BLaER1 treated with 17β-estradiol and CSF1 and Interleukin-3, amounts not matched to agents 10 nM and 100 nM (cell line): Measurements from ENCODE around the gene MAGT1.
"Not testable (repeated sequence)": the region's sequence is repeated elsewhere in the genome, so short reads cannot be mapped to it uniquely, and the experiment has no call there.

Source experiments
- H3K27ac ChIP-seq, 11 experiments: shearing (Covaris generic); formaldehyde crosslinking; 2 replicates each; pipeline ENCODE4 v1.8.1; 2022
- H3K27me3 ChIP-seq, 11 experiments: shearing (Covaris generic); formaldehyde crosslinking; 2 replicates each; pipeline ENCODE4 v1.8.1; 2022
- H3K36me3 ChIP-seq, 11 experiments: shearing (Covaris generic); formaldehyde crosslinking; 2 replicates each; pipeline ENCODE4 v1.8.1; 2022
- H3K4me1 ChIP-seq, 10 experiments: shearing (Covaris generic); formaldehyde crosslinking; 2 replicates each; pipeline ENCODE4 v1.8.1; 2022
- H3K4me2 ChIP-seq, 11 experiments: shearing (Covaris generic); formaldehyde crosslinking; 2 replicates each; pipeline ENCODE4 v1.8.1; 2022
- H3K4me3 ChIP-seq, 10 experiments: shearing (Covaris generic); formaldehyde crosslinking; 2 replicates each; pipeline ENCODE4 v1.8.1; 2022
- H3K9ac ChIP-seq, 11 experiments: shearing (Covaris generic); formaldehyde crosslinking; 2 replicates each; pipeline ENCODE4 v1.8.1; 2022
- H3K9me3 ChIP-seq, 11 experiments: shearing (Covaris generic); formaldehyde crosslinking; replicated peaks in 1 of 11; 2 replicates each; pipeline ENCODE4 v1.8.1; 2022
- H4K20me1 ChIP-seq, 11 experiments: shearing (Covaris generic); formaldehyde crosslinking; 2 replicates each; pipeline ENCODE4 v1.8.1; 2022
- Cebpa-rat ChIP-seq, 11 experiments: shearing (Covaris generic); IDR thresholded peaks; 2 replicates each; pipeline ENCODE4 v1.8.1; 2022

The MAGT1 gene

GRCh38 chrX:77899081-77899828 lies 4.0 kb upstream of the MAGT1 start, which contains the start of gene COX7B:
Gene COX7B, plus strand, starts transcription at chrX:77899468. Its CDS starts 86 bp downstream, at chrX:77899554.
- TF ChIP-seq Cebpa-rat (IDR thresholded peaks at IDR 0.05): no peak
- peaks cover 3 to 46% (median 27%) of the 10 kb centered on the region in 11 experiments; a peak in 20 of 22 replicates for H3K27me3 ChIP-seq
- peak within 1 kb of the TSS; percentile 77 to 92 (median 89) for H3K9ac ChIP-seq
- peaks cover 0 to 29% (median 16%) of the 10 kb centered on the region in 11 experiments; a peak in 14 of 22 replicates for H4K20me1 ChIP-seq
- peaks cover 0 to 12% (median 7%) of the 10 kb centered on the region in 10 experiments; a peak in 6 of 20 replicates for H3K4me1 ChIP-seq
- H3K9me3 ChIP-seq: peaks cover 0 to 4% (median 0%) of the 10 kb centered on the region in 11 experiments; a peak in 4 of 22 replicates
- peak within 1 kb of the TSS; percentile 80 to 92 (median 88) for H3K27ac ChIP-seq
- peak within 1 kb of the TSS; percentile 64 to 81 (median 70) for H3K4me3 ChIP-seq
- peak within 1 kb of the TSS; percentile 32 to 79 (median 72); a peak in 20 of 22 replicates for H3K4me2 ChIP-seq
- peaks cover 0 to 34% (median 26%) of the 10 kb centered on the region in 11 experiments; a peak in 18 of 22 replicates for H3K36me3 ChIP-seq

- H3K27ac ChIP-seq: peak overlapping the region in 3 of 11 experiments; percentile 83 to 92 (median 84); a peak in 3 of 22 replicates
- H3K27me3 ChIP-seq: peaks cover 3 to 47% (median 24%) of the 10 kb centered on the region in 11 experiments; a peak in 14 of 22 replicates
- peak overlapping the region; percentile 58 to 78 (median 69); a peak in 19 of 20 replicates for H3K4me3 ChIP-seq
- peak overlapping the region; percentile 57 to 79 (median 72) for H3K4me2 ChIP-seq
- peak overlapping the region; percentile 82 to 87 (median 83); a peak in 19 of 22 replicates for H3K9ac ChIP-seq
- H4K20me1 ChIP-seq: peaks cover 6 to 42% (median 25%) of the 10 kb centered on the region in 11 experiments; a peak in 14 of 22 replicates
- peaks cover 5 to 26% (median 12%) of the 10 kb centered on the region in 10 experiments; a peak in 13 of 20 replicates for H3K4me1 ChIP-seq
- no peak for TF ChIP-seq Cebpa-rat (IDR thresholded peaks at IDR 0.05)
- H3K36me3 ChIP-seq: peaks cover 0 to 9% (median 0%) of the 10 kb centered on the region in 11 experiments; a peak in 4 of 22 replicates
- H3K9me3 ChIP-seq: peaks cover 0 to 11% (median 0%) of the 10 kb centered on the region in 11 experiments; a peak in 5 of 22 replicates
Measured at GRCh38 chrX:77893713-77894112, 1.5 kb downstream of the MAGT1 start.

- no peak overlapping the region for H3K27ac ChIP-seq
- H3K27me3 ChIP-seq: peaks cover 3 to 47% (median 24%) of the 10 kb centered on the region in 11 experiments; a peak in 14 of 22 replicates
- peaks cover 7 to 50% (median 25%) of the 10 kb centered on the region in 11 experiments; a peak in 14 of 22 replicates for H4K20me1 ChIP-seq
- no peak for TF ChIP-seq Cebpa-rat (IDR thresholded peaks at IDR 0.05)
- peaks cover 0 to 9% (median 0%) of the 10 kb centered on the region in 11 experiments; a peak in 4 of 22 replicates for H3K36me3 ChIP-seq
- peaks cover 0 to 11% (median 0%) of the 10 kb centered on the region in 11 experiments; a peak in 3 of 22 replicates for H3K9me3 ChIP-seq
- H3K4me2 ChIP-seq: peak overlapping the region; percentile 57 to 79 (median 72); a peak in 21 of 22 replicates
- peak overlapping the region in 2 of 10 experiments; percentile 62 to 68; a peak in 2 of 20 replicates for H3K4me3 ChIP-seq
- peaks cover 5 to 26% (median 12%) of the 10 kb centered on the region in 10 experiments; a peak in 13 of 20 replicates for H3K4me1 ChIP-seq
- H3K9ac ChIP-seq: peak overlapping the region in 2 of 11 experiments; percentile 4 to 83; a peak in 1 of 22 replicates
Measured at GRCh38 chrX:77892887-77893286, 2.3 kb downstream of the MAGT1 start.

- H3K9ac ChIP-seq, H3K27ac ChIP-seq, H3K9me3 ChIP-seq, H3K4me3 ChIP-seq, H3K36me3 ChIP-seq, H3K4me1 ChIP-seq, H3K4me2 ChIP-seq: not testable (repeated sequence)
- Histone ChIP-seq H3K27me3 (peaks cover 0 to 20% (median 13%) of the 10 kb centered on the region in 11 experiments; a peak in 15 of 22 replicates), H4K20me1 (peaks cover 0 to 45% (median 6%) of the 10 kb centered on the region in 11 experiments; a peak in 12 of 22 replicates)
Measured at GRCh38 chrX:77881418-77881817, 13.8 kb downstream of the MAGT1 start.

- no peaks in the 10 kb centered on the region for H3K4me1 ChIP-seq
- no peak overlapping the region for H3K9ac ChIP-seq
- no peak overlapping the region for H3K4me3 ChIP-seq
- no peak overlapping the region for H3K27ac ChIP-seq
- H3K9me3 ChIP-seq: 0 out of 22 replicates have a peak, but pooled peaks cover 0 to 5% (median 0%) of the 10 kb centered on the region in 11 experiments
- H3K4me2 ChIP-seq: no peak overlapping the region
- H3K27me3 ChIP-seq: peaks cover 0 to 39% (median 27%) of the 10 kb centered on the region in 11 experiments; a peak in 16 of 22 replicates
- no peak for TF ChIP-seq Cebpa-rat (IDR thresholded peaks at IDR 0.05)
- H4K20me1 ChIP-seq: peaks cover 0 to 10% (median 0%) of the 10 kb centered on the region in 11 experiments; a peak in 8 of 22 replicates
- H3K36me3 ChIP-seq: peaks cover 24 to 52% (median 31%) of the 10 kb centered on the region in 11 experiments
Measured at GRCh38 chrX:77875372-77875771, 19.9 kb downstream of the MAGT1 start.

GRCh38 chrX:77831544-77831943 lies 63.7 kb downstream of the MAGT1 start:
- peaks cover 35 to 79% (median 67%) of the 10 kb centered on the region in 11 experiments for H3K27me3 ChIP-seq
- peaks cover 12 to 47% (median 24%) of the 10 kb centered on the region in 11 experiments; a peak in 17 of 22 replicates for H3K36me3 ChIP-seq
- H3K9me3 ChIP-seq, H3K4me2 ChIP-seq, H3K9ac ChIP-seq, H4K20me1 ChIP-seq, H3K27ac ChIP-seq, H3K4me3 ChIP-seq, H3K4me1 ChIP-seq: not testable (repeated sequence)

GRCh38 chrX:77821989-77822388 lies 73.2 kb downstream of the MAGT1 start:
- not testable (repeated sequence) for H3K27ac ChIP-seq, H3K4me3 ChIP-seq, H3K4me2 ChIP-seq, H3K4me1 ChIP-seq, H3K9ac ChIP-seq, H4K20me1 ChIP-seq
- H3K9me3 ChIP-seq: peaks cover 15 to 34% (median 27%) of the 10 kb centered on the region in 11 experiments; a peak in 20 of 22 replicates
- peaks cover 36 to 81% (median 66%) of the 10 kb centered on the region in 11 experiments; a peak in 21 of 22 replicates for H3K27me3 ChIP-seq
- peaks cover 15 to 41% (median 26%) of the 10 kb centered on the region in 11 experiments; a peak in 21 of 22 replicates for H3K36me3 ChIP-seq

- Histone ChIP-seq H3K9me3 (peaks cover 12 to 28% (median 24%) of the 10 kb centered on the region in 11 experiments; a peak in 20 of 22 replicates), H3K9ac (no peak overlapping the region), H4K20me1 (no peaks in the 10 kb centered on the region), H3K4me2 (no peak overlapping the region), H3K4me1 (peaks cover 0 to under 1% (median 0%) of the 10 kb centered on the region in 10 experiments; a peak in 1 of 20 replicates), H3K36me3 (peaks cover 5 to 25% (median 21%) of the 10 kb centered on the region in 11 experiments; a peak in 21 of 22 replicates), H3K27me3 (peaks cover 23 to 80% (median 55%) of the 10 kb centered on the region in 11 experiments; a peak in 21 of 22 replicates), H3K27ac (no peak overlapping the region), H3K4me3 (no peak overlapping the region)
- no peak for TF ChIP-seq Cebpa-rat (IDR thresholded peaks at IDR 0.05)
Measured at GRCh38 chrX:77820091-77820727, 75.0 kb downstream of the MAGT1 start.
